ENCODE results near the gene CCNL2. TPM values are rescaled to one million over a fixed set of nuclear protein-coding genes. Genes with fewer than 3 reads are reported as not detected.

Gene CCNL2
- total RNA-seq, 2 experiments from 2014 or later: 274 to 281 TPM

DNA sequence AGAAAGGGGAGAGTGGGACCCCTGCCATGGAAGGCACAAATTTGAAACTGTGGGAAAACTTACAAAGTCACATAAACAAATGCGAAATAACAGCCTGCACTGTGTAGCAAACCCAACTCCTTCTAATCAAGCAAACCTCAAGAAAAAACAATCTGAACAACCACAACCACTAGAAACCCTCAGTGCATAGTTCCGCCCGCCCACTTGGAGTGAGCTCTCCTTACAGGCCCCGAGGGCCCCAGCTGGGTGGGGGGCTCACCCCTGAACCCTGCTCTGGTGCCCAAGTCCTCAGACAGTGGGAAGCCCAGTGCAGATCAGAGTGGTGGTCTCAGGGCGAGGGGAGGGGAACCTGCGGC lies 39.8 kb downstream of the CCNL2 start:
- H3K36me3 Mint-ChIP-seq (ENCODE audit: low read depth): no peaks in the 10 kb centered on the region
- DNase-seq: peak in 1 of 14 experiments; percentile 24
- peak; percentile 77 for ATAC-seq (ENCODE audit: poor library complexity)
- intact Hi-C loops (cut with DNase I, micrococcal nuclease): no loop called here
- peak overlapping the region; percentile 39 for H3K4me3 Mint-ChIP-seq
- H3K27me3 Mint-ChIP-seq: peaks cover 26% of the 10 kb centered on the region
- peaks cover 0 to 15% of the 10 kb centered on the region in 2 experiments for H3K9me3 ChIP-seq (ENCODE audit: control insufficient read depth in 1 of 2, insufficient read depth in 1 of 2, low read length in 2 of 2)
- POLR2A ChIA-PET: no interaction called here
- H3K27ac Mint-ChIP-seq: peak overlapping the region; percentile 79
- H3K4me1 Mint-ChIP-seq (ENCODE audit: low read depth): peaks cover 13% of the 10 kb centered on the region
- H3K27me3 ChIP-seq (ENCODE audit: control insufficient read depth in 1 of 2, insufficient read depth in 2 of 2, low read length in 2 of 2): peaks cover 23 to 33% of the 10 kb centered on the region in 2 experiments
- TF ChIP-seq, protein P1, sequence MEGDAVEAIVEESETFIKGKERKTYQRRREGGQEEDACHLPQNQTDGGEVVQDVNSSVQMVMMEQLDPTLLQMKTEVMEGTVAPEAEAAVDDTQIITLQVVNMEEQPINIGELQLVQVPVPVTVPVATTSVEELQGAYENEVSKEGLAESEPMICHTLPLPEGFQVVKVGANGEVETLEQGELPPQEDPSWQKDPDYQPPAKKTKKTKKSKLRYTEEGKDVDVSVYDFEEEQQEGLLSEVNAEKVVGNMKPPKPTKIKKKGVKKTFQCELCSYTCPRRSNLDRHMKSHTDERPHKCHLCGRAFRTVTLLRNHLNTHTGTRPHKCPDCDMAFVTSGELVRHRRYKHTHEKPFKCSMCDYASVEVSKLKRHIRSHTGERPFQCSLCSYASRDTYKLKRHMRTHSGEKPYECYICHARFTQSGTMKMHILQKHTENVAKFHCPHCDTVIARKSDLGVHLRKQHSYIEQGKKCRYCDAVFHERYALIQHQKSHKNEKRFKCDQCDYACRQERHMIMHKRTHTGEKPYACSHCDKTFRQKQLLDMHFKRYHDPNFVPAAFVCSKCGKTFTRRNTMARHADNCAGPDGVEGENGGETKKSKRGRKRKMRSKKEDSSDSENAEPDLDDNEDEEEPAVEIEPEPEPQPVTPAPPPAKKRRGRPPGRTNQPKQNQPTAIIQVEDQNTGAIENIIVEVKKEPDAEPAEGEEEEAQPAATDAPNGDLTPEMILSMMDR (IDR thresholded peaks at IDR 0.05): no peak
- peaks cover 30% of the 10 kb centered on the region for H3K4me1 ChIP-seq (ENCODE audit: insufficient read depth, low read length)
- H3K36me3 ChIP-seq (ENCODE audit: insufficient read depth, low read length): no peaks in the 10 kb centered on the region
- CTCF ChIA-PET: no interaction called here
- H3K4me3 ChIP-seq (ENCODE audit: low read length): no peak overlapping the region
- H3K9me3 Mint-ChIP-seq: no peaks in the 10 kb centered on the region
- peak overlapping the region in 1 of 2 donors; percentile 7 for H3K27ac ChIP-seq (ENCODE audit: low read depth in 1 of 2, low read length in 2 of 2)

DNA sequence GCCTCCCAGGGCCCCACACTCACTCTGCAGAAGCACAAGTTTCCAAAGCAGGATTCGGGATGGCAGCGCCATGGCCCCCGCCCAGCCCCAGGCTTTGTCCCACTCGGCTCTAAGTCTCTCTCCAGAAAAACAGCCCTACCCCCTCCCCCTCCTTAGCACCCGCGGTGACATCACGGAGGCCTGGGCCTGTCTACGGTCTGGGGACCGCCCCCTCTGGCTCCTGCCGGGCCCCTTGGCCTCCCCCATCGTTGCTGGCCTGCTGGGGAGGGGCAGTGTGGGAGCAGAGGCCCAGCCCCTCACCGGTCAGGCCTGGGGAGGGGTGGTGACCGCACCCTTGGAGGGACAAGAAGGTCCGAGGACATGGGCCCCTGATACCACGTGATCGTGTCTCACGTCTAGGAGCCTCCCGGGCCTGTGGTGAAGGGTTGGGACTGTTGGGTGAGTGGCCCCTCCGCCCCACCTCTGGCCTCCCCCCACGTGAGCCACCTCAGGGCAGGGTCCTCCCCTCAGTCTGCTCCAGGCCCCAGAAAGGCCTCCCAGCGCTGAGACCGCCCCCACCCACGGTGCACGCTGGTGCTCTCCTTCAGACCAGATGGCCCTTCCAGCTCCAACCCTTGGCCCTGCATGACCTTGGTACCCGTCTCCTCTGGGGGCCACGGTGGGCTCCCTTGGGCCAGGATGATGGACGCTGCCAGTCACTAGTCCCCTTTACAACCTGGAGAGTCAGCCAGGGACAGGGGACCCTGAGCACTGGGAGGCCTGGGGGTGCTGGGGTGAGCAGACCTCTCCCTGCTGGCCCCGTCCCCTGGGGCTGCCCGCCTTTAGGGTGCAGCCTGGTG lies 40.5 kb downstream of the CCNL2 start, which contains the start of gene MXRA8:
Gene MXRA8, minus strand, starts transcription at position 123 of the 839 bp plus-strand sequence. Its CDS starts 51 bp downstream, at position 72.
- ATAC-seq (ENCODE audit: poor library complexity) (peak; percentile 54), DNase-seq (no peak)
- Histone ChIP-seq H3K27me3 (ENCODE audit: control insufficient read depth in 1 of 2, insufficient read depth in 2 of 2, low read length in 2 of 2) (peaks cover 27 to 39% of the 10 kb centered on the region in 2 experiments), H3K9me3 (ENCODE audit: control insufficient read depth in 1 of 2, insufficient read depth in 1 of 2, low read length in 2 of 2) (peaks cover 0 to 21% of the 10 kb centered on the region in 2 experiments), H3K27ac (ENCODE audit: low read depth in 1 of 2, low read length in 2 of 2) (peak within 1 kb of the TSS in 1 of 2 donors; percentile 7), H3K4me3 (ENCODE audit: low read length) (no peak within 1 kb of the TSS), H3K36me3 (ENCODE audit: insufficient read depth, low read length) (no peaks in the 10 kb centered on the region), H3K4me1 (ENCODE audit: insufficient read depth, low read length) (peaks cover 36% of the 10 kb centered on the region)
- ChIA-PET CTCF (no interaction called here), POLR2A (no interaction called here)
- H3K36me3 Mint-ChIP-seq (ENCODE audit: low read depth): no peaks in the 10 kb centered on the region
- intact Hi-C loops (cut with DNase I, micrococcal nuclease): no loop called here
- H3K9me3 Mint-ChIP-seq: no peaks in the 10 kb centered on the region
- H3K27ac Mint-ChIP-seq: peak within 1 kb of the TSS; percentile 79
- TF ChIP-seq, protein P1 (IDR thresholded peaks at IDR 0.05): no peak
- H3K4me1 Mint-ChIP-seq (ENCODE audit: low read depth): peaks cover 19% of the 10 kb centered on the region
- H3K27me3 Mint-ChIP-seq: peaks cover 33% of the 10 kb centered on the region
- H3K4me3 Mint-ChIP-seq: peak within 1 kb of the TSS; percentile 39

- peaks cover 34 to 46% of the 10 kb centered on the region in 2 experiments for H3K27me3 ChIP-seq (ENCODE audit: control insufficient read depth in 1 of 2, insufficient read depth in 2 of 2, low read length in 2 of 2)
- DNase-seq: no peak
- ATAC-seq (ENCODE audit: poor library complexity): no peak
- H3K4me1 ChIP-seq (ENCODE audit: insufficient read depth, low read length): peaks cover 43% of the 10 kb centered on the region
- ChIA-PET POLR2A (no interaction called here), CTCF (no interaction called here)
- no peak overlapping the region for H3K27ac ChIP-seq (ENCODE audit: low read depth in 1 of 2, low read length in 2 of 2)
- H3K36me3 ChIP-seq (ENCODE audit: insufficient read depth, low read length): no peaks in the 10 kb centered on the region
- no peak overlapping the region for H3K27ac Mint-ChIP-seq
- peaks cover 0 to 28% of the 10 kb centered on the region in 2 experiments for H3K9me3 ChIP-seq (ENCODE audit: control insufficient read depth in 1 of 2, insufficient read depth in 1 of 2, low read length in 2 of 2)
- H3K9me3 Mint-ChIP-seq: no peaks in the 10 kb centered on the region
- no peaks in the 10 kb centered on the region for H3K36me3 Mint-ChIP-seq (ENCODE audit: low read depth)
- TF ChIP-seq, protein P1 (IDR thresholded peaks at IDR 0.05): no peak
- peaks cover 22% of the 10 kb centered on the region for H3K4me1 Mint-ChIP-seq (ENCODE audit: low read depth)
- intact Hi-C loops (cut with DNase I, micrococcal nuclease): no loop called here
- peaks cover 36% of the 10 kb centered on the region for H3K27me3 Mint-ChIP-seq
- H3K4me3 Mint-ChIP-seq: no peak overlapping the region
- H3K4me3 ChIP-seq (ENCODE audit: low read length): no peak overlapping the region
These were observed 41.2 kb downstream of the CCNL2 start for GRCh38 chr1:1357871-1358432.

Data from CD4-positive, alpha-beta T cell (primary cell).